AG10803 (cell line): ENCODE results near the gene STOM.

Source experiments
- DNase-seq: peaks from one replicate; pipeline ENCODE4 v3.0.0; 2010; ENCODE audit warnings: low read depth
- H3K4me3 ChIP-seq: 2 replicates; pipeline ENCODE4 v1.5.1; 2011; ENCODE audit warnings: mild to moderate bottlenecking, low read length, control low read depth
- CTCF ChIP-seq: conservative IDR thresholded peaks from 2 replicates; pipeline ENCODE4 v1.5.1; 2011; ENCODE audit warnings: mild to moderate bottlenecking, low read length, control low read depth, inconsistent platforms

Gene STOM

GRCh38 chr9:121333950-121334773 is 35.9 kb downstream of the STOM start:
- DNase-seq, result no peak
- H3K4me3 ChIP-seq, result no peak overlapping the region
- no peak for TF ChIP-seq CTCF

- no peak overlapping the region for H3K4me3 ChIP-seq
- peak; percentile 79 for DNase-seq
- TF ChIP-seq CTCF, result peak; percentile 63
Observed at GRCh38 chr9:121331992-121332685, 37.9 kb downstream of the STOM start.

DNA sequence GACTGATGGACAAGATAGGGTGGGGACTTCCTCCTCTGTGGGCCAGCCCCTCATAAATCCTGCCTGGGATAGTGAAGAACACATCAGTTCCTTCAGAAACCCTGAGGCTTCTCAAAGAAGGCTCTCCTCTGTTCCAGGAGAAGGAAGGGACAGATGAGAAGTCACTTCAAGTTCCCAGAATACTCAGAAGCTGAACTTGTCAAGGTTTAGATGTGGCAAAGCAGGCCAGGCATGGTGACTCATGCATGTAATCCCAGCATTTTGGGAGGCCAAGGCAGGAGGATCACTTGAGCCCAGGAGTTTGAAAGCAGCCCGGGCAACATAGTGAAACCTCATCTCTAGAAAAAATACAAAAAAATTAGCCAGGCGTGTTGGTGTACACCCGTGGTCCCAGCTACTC is 38.5 kb downstream of the STOM start:
- no peak overlapping the region for H3K4me3 ChIP-seq
- no peak for DNase-seq
- no peak for TF ChIP-seq CTCF

DNA sequence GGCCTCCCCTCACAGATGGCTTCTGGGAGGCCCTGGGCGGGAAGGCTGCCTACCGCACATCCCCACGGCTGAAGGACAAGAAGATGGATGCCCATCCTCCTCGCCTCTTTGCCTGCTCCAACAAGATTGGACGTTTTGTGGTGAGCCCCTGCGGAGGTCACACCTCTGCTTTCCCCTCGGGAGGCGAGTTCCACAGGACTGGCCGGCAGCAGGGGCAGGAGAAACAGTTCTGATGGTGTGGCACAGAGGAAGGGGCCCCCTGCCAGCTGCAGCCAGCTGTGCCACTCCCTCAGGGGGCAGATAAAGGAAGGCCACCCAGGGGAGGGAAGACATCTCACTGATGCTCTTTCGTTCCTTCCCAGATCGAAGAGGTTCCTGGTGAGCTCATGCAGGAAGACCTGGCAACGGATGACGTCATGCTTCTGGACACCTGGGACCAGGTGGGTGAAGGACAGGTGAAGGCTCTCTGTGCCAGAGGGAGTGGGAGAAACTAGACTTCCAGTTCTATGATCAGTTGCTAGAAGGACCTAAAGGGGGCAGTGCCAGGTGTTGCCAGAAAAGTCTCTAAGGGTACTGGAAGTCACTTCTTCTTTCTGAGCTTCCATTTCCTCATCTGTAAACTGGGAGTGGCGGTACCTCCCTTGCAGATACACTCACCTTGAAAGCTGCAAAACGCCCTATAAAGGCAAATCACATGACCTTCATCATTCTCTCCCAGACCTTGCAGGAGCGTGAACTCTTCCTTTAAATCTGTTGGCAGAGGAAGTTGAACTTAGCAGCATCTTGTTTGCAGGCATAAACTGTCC is 41.0 kb downstream of the STOM start:
- H3K4me3 ChIP-seq, result no peak overlapping the region
- no peak for DNase-seq
- TF ChIP-seq CTCF, result no peak

- TF ChIP-seq CTCF, result no peak
- no peak overlapping the region for H3K4me3 ChIP-seq
- peak; percentile 35 for DNase-seq
Observed at GRCh38 chr9:121328476-121328875, 41.6 kb downstream of the STOM start.

- no peak overlapping the region for H3K4me3 ChIP-seq
- no peak for DNase-seq
- no peak for TF ChIP-seq CTCF
Observed at GRCh38 chr9:121326901-121327613, 43.0 kb downstream of the STOM start.
